BLaER1 treated with 17β-estradiol and CSF1 and Interleukin-3, amounts not matched to agents 10 nM and 100 nM (cell line): ENCODE results near the gene MAD1L1.

ENCODE experiments used
- H3K27ac ChIP-seq, 11 experiments: shearing (Covaris generic); formaldehyde crosslinking; 2 replicates each; pipeline ENCODE4 v1.8.1; 2022
- H3K27me3 ChIP-seq, 11 experiments: shearing (Covaris generic); formaldehyde crosslinking; 2 replicates each; pipeline ENCODE4 v1.8.1; 2022
- H3K36me3 ChIP-seq, 11 experiments: shearing (Covaris generic); formaldehyde crosslinking; 2 replicates each; pipeline ENCODE4 v1.8.1; 2022
- H3K4me1 ChIP-seq, 10 experiments: shearing (Covaris generic); formaldehyde crosslinking; 2 replicates each; pipeline ENCODE4 v1.8.1; 2022
- H3K4me2 ChIP-seq, 11 experiments: shearing (Covaris generic); formaldehyde crosslinking; 2 replicates each; pipeline ENCODE4 v1.8.1; 2022
- H3K4me3 ChIP-seq, 10 experiments: shearing (Covaris generic); formaldehyde crosslinking; 2 replicates each; pipeline ENCODE4 v1.8.1; 2022
- H3K9ac ChIP-seq, 11 experiments: shearing (Covaris generic); formaldehyde crosslinking; 2 replicates each; pipeline ENCODE4 v1.8.1; 2022
- H3K9me3 ChIP-seq, 11 experiments: shearing (Covaris generic); formaldehyde crosslinking; replicated peaks in 1 of 11; 2 replicates each; pipeline ENCODE4 v1.8.1; 2022
- H4K20me1 ChIP-seq, 11 experiments: shearing (Covaris generic); formaldehyde crosslinking; 2 replicates each; pipeline ENCODE4 v1.8.1; 2022
- Cebpa-rat ChIP-seq, 11 experiments: shearing (Covaris generic); IDR thresholded peaks; 2 replicates each; pipeline ENCODE4 v1.8.1; 2022

Gene MAD1L1

GRCh38 chr7:1942243-1942940 lies 290.4 kb downstream of the MAD1L1 start:
- Histone ChIP-seq H3K9ac (peak overlapping the region in 6 of 11 experiments; percentile 12 to 80 (median 76); a peak in 9 of 22 replicates), H3K4me2 (peak overlapping the region; percentile 91 to 99 (median 97)), H3K36me3 (peaks cover 0 to 17% (median 4%) of the 10 kb centered on the region in 11 experiments; a peak in 6 of 22 replicates), H3K4me1 (peaks cover 79 to 98% (median 94%) of the 10 kb centered on the region in 10 experiments), H3K27ac (peak overlapping the region in 5 of 11 experiments; percentile 76 to 90 (median 88); a peak in 8 of 22 replicates), H3K27me3 (peaks cover 0 to 21% (median 0%) of the 10 kb centered on the region in 11 experiments; a peak in 3 of 22 replicates), H3K4me3 (no peak overlapping the region; a peak in 1 of 20 replicates), H4K20me1 (peaks cover 0 to 98% (median 77%) of the 10 kb centered on the region in 11 experiments; a peak in 19 of 22 replicates), H3K9me3 (no peaks in the 10 kb centered on the region)
- TF ChIP-seq Cebpa-rat (IDR thresholded peaks at IDR 0.05), result no peak

GRCh38 chr7:1941464-1942242 lies 291.1 kb downstream of the MAD1L1 start:
- no peaks in the 10 kb centered on the region for H3K9me3 ChIP-seq
- peak overlapping the region in 9 of 11 experiments; percentile 70 to 90 (median 86); a peak in 17 of 22 replicates for H3K27ac ChIP-seq
- peaks cover 0 to 21% (median 0%) of the 10 kb centered on the region in 11 experiments; a peak in 3 of 22 replicates for H3K27me3 ChIP-seq
- H3K9ac ChIP-seq, result peak overlapping the region in 10 of 11 experiments; percentile 12 to 80 (median 76); a peak in 15 of 22 replicates
- H3K36me3 ChIP-seq, result peaks cover 0 to 11% (median 3%) of the 10 kb centered on the region in 11 experiments; a peak in 12 of 22 replicates
- peak overlapping the region; percentile 91 to 99 (median 97) for H3K4me2 ChIP-seq
- peaks cover 87 to 98% (median 97%) of the 10 kb centered on the region in 10 experiments for H3K4me1 ChIP-seq
- peaks cover 7 to 98% (median 79%) of the 10 kb centered on the region in 11 experiments; a peak in 20 of 22 replicates for H4K20me1 ChIP-seq
- TF ChIP-seq Cebpa-rat (IDR thresholded peaks at IDR 0.05), result no peak
- H3K4me3 ChIP-seq, result peak overlapping the region in 2 of 10 experiments; percentile 48 to 58; a peak in 2 of 20 replicates

DNA sequence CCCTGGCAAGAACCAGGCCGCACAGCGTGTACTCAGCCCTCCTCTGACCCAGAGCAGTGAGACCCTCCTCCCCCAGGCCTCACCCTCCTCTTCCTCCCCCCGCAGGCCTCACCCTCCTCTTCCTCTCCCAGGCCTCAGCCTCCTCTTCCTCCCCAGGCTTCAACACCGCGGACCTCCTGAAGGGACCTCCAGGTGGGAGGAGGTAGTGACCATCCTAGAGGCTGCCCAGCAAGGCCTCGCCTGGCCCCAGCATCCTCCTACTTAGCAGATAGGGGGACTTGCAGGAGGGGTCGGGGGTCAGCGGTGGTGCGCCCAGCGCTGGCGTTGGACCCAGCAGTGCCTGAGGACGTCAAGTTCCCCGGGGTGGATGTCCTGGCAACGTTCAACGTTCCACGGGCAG lies 291.9 kb downstream of the MAD1L1 start:
- peak overlapping the region; percentile 91 to 99 (median 97) for H3K4me2 ChIP-seq
- H3K36me3 ChIP-seq, result peaks cover 3 to 16% (median 11%) of the 10 kb centered on the region in 11 experiments; a peak in 19 of 22 replicates
- TF ChIP-seq Cebpa-rat (IDR thresholded peaks at IDR 0.05), result no peak
- peak overlapping the region; percentile 65 to 80 (median 76) for H3K9ac ChIP-seq
- H3K27ac ChIP-seq, result peak overlapping the region; percentile 70 to 90 (median 86)
- peaks cover 85 to 98% (median 97%) of the 10 kb centered on the region in 10 experiments for H3K4me1 ChIP-seq
- peaks cover 0 to 3% (median 0%) of the 10 kb centered on the region in 11 experiments; a peak in 4 of 22 replicates for H3K9me3 ChIP-seq
- H4K20me1 ChIP-seq, result peaks cover 7 to 98% (median 82%) of the 10 kb centered on the region in 11 experiments; a peak in 20 of 22 replicates
- H3K27me3 ChIP-seq, result peaks cover 0 to 21% (median 0%) of the 10 kb centered on the region in 11 experiments; a peak in 3 of 22 replicates
- H3K4me3 ChIP-seq, result peak overlapping the region; percentile 30 to 69 (median 54); a peak in 14 of 20 replicates

DNA sequence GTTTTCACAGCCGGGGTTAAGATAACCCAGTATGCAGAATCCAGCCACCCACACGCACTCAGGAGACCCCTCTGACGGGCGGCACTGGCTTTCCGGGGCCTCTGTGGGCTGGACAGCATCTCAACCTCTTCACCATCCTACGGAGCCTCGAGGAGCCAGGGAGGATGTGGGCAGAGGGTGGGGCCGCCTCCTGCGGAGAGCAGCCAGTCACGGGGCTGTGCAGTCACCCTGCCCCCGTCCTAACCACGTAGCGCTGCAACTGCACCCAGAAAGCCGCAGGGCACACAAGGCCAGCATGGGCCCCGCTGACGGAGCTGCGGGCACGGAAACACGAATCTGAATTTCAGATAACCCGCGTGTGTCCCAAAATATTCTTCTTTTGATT lies 292.4 kb downstream of the MAD1L1 start:
- Histone ChIP-seq H3K9ac (peak overlapping the region; percentile 65 to 80 (median 76)), H3K36me3 (peaks cover 7 to 19% (median 14%) of the 10 kb centered on the region in 11 experiments; a peak in 21 of 22 replicates), H4K20me1 (peaks cover 7 to 98% (median 85%) of the 10 kb centered on the region in 11 experiments; a peak in 19 of 22 replicates), H3K4me3 (peak overlapping the region; percentile 30 to 69 (median 55); a peak in 19 of 20 replicates), H3K4me1 (peaks cover 81 to 98% (median 96%) of the 10 kb centered on the region in 10 experiments), H3K27me3 (peaks cover 0 to 21% (median 0%) of the 10 kb centered on the region in 11 experiments; a peak in 3 of 22 replicates), H3K27ac (peak overlapping the region; percentile 70 to 90 (median 86)), H3K9me3 (peaks cover 0 to 8% (median 4%) of the 10 kb centered on the region in 11 experiments; a peak in 10 of 22 replicates), H3K4me2 (peak overlapping the region; percentile 91 to 99 (median 97))
- no peak for TF ChIP-seq Cebpa-rat (IDR thresholded peaks at IDR 0.05)

DNA sequence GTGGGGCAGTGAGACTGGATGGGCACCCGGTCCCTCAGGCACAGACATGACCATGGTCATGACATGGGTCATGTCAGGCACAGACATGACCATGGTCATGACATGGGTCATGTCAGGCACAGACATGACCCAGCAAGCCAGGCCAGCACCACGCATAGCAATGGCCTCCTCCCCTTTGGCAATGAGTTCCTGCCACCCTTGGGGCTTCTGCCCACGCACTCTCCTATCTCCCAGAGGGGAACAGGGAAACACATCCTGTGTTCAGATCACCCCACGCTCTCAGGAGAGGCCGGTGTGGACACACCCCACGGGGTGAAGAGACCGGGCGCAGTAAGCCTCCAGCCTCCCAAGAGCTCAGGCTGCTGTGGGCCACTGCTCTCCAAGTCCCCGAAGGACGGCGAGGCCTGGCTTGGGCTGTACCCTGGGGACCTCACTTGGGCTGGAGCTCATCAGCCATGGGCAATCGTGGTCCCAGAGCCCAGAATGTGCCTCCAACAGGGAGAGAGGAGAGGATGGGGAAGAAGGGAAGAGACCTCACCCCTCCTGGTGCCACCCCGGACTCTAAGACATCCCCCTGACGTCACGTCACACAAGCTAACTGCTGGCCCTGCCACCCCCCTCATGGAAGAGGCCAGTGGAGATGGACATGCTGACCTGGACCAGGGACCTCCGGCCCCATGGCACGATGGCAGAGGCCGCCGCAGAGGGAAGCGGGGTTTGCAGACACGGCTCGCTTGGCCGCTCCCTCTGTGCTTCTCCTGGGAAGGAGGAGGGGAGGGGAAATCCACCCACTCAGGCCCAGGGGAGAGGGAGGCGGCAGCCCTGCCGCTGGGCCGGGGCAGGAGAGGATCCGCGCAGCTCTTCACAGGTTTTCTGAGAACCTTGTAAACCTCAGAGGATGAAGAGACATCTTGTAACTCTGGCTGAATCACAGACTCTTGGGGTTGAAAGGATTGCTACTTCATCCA lies 293.0 kb downstream of the MAD1L1 start:
- Histone ChIP-seq H3K27ac (peak overlapping the region; percentile 66 to 90 (median 86)), H3K36me3 (peaks cover 14 to 26% (median 21%) of the 10 kb centered on the region in 11 experiments), H3K4me2 (peak overlapping the region; percentile 91 to 99 (median 97)), H3K4me3 (peak overlapping the region; percentile 11 to 69 (median 55)), H3K9ac (peak overlapping the region; percentile 65 to 80 (median 75)), H3K27me3 (peaks cover 0 to 21% (median 0%) of the 10 kb centered on the region in 11 experiments; a peak in 2 of 22 replicates), H3K4me1 (peaks cover 74 to 97% (median 89%) of the 10 kb centered on the region in 10 experiments), H3K9me3 (peaks cover 0 to 15% (median 11%) of the 10 kb centered on the region in 11 experiments; a peak in 15 of 22 replicates), H4K20me1 (peaks cover 12 to 98% (median 85%) of the 10 kb centered on the region in 11 experiments; a peak in 19 of 22 replicates)
- TF ChIP-seq Cebpa-rat (IDR thresholded peaks at IDR 0.05), result no peak

DNA sequence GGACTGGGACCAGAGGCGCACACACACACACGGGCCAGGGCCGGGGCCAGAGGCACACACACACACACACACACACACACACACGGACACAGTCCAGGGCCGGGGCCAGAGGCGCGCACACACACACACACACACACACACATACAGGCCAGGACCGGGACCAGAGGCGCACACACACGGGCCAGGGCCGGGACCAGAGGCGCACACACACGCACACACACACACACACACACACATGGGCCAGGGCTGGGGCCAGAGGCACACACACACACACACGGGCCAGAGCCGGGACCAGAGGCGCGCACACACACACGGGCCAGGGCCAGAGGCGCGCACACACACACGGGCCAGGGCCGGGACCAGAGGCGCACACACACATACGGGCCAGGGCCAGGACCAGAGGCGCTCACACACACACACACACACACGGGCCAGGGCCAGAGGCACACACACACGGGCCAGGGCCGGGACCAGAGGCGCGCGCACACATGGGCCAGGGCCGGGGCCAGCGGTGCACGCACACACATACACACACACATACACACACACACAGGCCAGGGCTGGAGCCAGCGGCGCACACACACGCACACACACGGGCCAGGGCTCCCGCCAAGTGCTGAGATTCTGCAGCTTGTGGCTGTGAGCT lies 293.8 kb downstream of the MAD1L1 start:
- Histone ChIP-seq H3K9ac (peak overlapping the region; percentile 65 to 80 (median 75)), H3K4me3 (peak overlapping the region; percentile 11 to 69 (median 55); a peak in 19 of 20 replicates), H4K20me1 (peaks cover 20 to 98% (median 81%) of the 10 kb centered on the region in 11 experiments; a peak in 19 of 22 replicates)

GRCh38 chr7:1937252-1937605 lies 295.5 kb downstream of the MAD1L1 start:
- peaks cover 26 to 51% (median 45%) of the 10 kb centered on the region in 11 experiments for H3K36me3 ChIP-seq
- no peak overlapping the region for H3K4me3 ChIP-seq
- H3K9me3 ChIP-seq, result peaks cover 0 to 19% (median 15%) of the 10 kb centered on the region in 11 experiments; a peak in 15 of 22 replicates
- H3K4me2 ChIP-seq, result peak overlapping the region; percentile 49 to 78 (median 70)
- H4K20me1 ChIP-seq, result peaks cover 34 to 96% (median 76%) of the 10 kb centered on the region in 11 experiments; a peak in 20 of 22 replicates
- H3K27me3 ChIP-seq, result peaks cover 0 to 3% (median 0%) of the 10 kb centered on the region in 11 experiments; a peak in 1 of 22 replicates
- no peak for TF ChIP-seq Cebpa-rat (IDR thresholded peaks at IDR 0.05)
- H3K4me1 ChIP-seq, result peaks cover 49 to 90% (median 73%) of the 10 kb centered on the region in 10 experiments
- no peak overlapping the region; a peak in 1 of 22 replicates for H3K9ac ChIP-seq
- no peak overlapping the region for H3K27ac ChIP-seq

More for the DNA sequence above, 293.8 kb downstream of the MAD1L1 start:
- H3K27ac ChIP-seq, result peak overlapping the region; percentile 66 to 90 (median 86); a peak in 21 of 22 replicates
- H3K4me2 ChIP-seq, result peak overlapping the region; percentile 91 to 99 (median 97)
- peaks cover 0 to 19% (median 15%) of the 10 kb centered on the region in 11 experiments; a peak in 15 of 22 replicates for H3K9me3 ChIP-seq
- peaks cover 18 to 34% (median 28%) of the 10 kb centered on the region in 11 experiments for H3K36me3 ChIP-seq
- TF ChIP-seq Cebpa-rat (IDR thresholded peaks at IDR 0.05), result no peak
- H3K27me3 ChIP-seq, result peaks cover 0 to 16% (median 0%) of the 10 kb centered on the region in 11 experiments; a peak in 2 of 22 replicates
- H3K4me1 ChIP-seq, result peaks cover 66 to 95% (median 82%) of the 10 kb centered on the region in 10 experiments
